Measurements from ENCODE around the gene GPD1.

Gene GPD1

GRCh38 chr12:50112456-50113218 lies 8.8 kb downstream of the GPD1 start:
- no peak for TF ChIP-seq CTCF (IDR thresholded peaks at IDR 0.05; ENCODE audit: low read depth, low read length)
- peak overlapping the region; percentile 94 for H3K4me3 ChIP-seq (ENCODE audit: low read depth, low read length)

- no peak overlapping the region for H3K4me3 ChIP-seq (ENCODE audit: low read depth, low read length)
- TF ChIP-seq CTCF (IDR thresholded peaks at IDR 0.05; ENCODE audit: low read depth, low read length): no peak
These were observed 13.3 kb downstream of the GPD1 start for GRCh38 chr12:50117057-50117622.

- no peak overlapping the region for H3K4me3 ChIP-seq (ENCODE audit: low read depth, low read length)
- no peak for TF ChIP-seq CTCF (IDR thresholded peaks at IDR 0.05; ENCODE audit: low read depth, low read length)
These were observed 15.6 kb downstream of the GPD1 start for GRCh38 chr12:50119387-50119786.

GRCh38 chr12:50120521-50120920 lies 16.7 kb downstream of the GPD1 start:
- TF ChIP-seq CTCF (IDR thresholded peaks at IDR 0.05; ENCODE audit: low read depth, low read length): no peak
- no peak overlapping the region for H3K4me3 ChIP-seq (ENCODE audit: low read depth, low read length)

- TF ChIP-seq CTCF (IDR thresholded peaks at IDR 0.05; ENCODE audit: low read depth, low read length): no peak
These were observed 17.1 kb downstream of the GPD1 start for GRCh38 chr12:50120953-50121352.

GRCh38 chr12:50121641-50122040 lies 17.8 kb downstream of the GPD1 start:
- TF ChIP-seq CTCF (IDR thresholded peaks at IDR 0.05; ENCODE audit: low read depth, low read length): no peak

More at GRCh38 chr12:50120953-50121352, 17.1 kb downstream of the GPD1 start:
- H3K4me3 ChIP-seq (ENCODE audit: low read depth, low read length): no peak overlapping the region

GRCh38 chr12:50123203-50123602 lies 19.4 kb downstream of the GPD1 start:
- TF ChIP-seq CTCF (IDR thresholded peaks at IDR 0.05; ENCODE audit: low read depth, low read length): no peak

More at GRCh38 chr12:50121641-50122040, 17.8 kb downstream of the GPD1 start:
- no peak overlapping the region for H3K4me3 ChIP-seq (ENCODE audit: low read depth, low read length)

More at GRCh38 chr12:50123203-50123602, 19.4 kb downstream of the GPD1 start:
- H3K4me3 ChIP-seq (ENCODE audit: low read depth, low read length): no peak overlapping the region
